ENCODE measurements around the gene PAPPA2. TPM values are rescaled to one million over a fixed set of nuclear protein-coding genes. Genes with fewer than 3 reads are reported as not detected.

Gene PAPPA2
- total and polyA plus RNA-seq, 2 donors (not counting 1 experiment from before 2014, with no cell fraction given), result 0.24 to 4.1 TPM

GRCh38 chr1:176866011-176866714 is 403.2 kb downstream of the PAPPA2 start:
- Histone ChIP-seq H3K4me3 (replicated peaks in 1 of 4; ENCODE audit: control extremely low read depth in 1 of 4, insufficient read depth in 1 of 4, low read depth in 3 of 4, low read length in 4 of 4) (no peak overlapping the region), H3K4me1 (ENCODE audit: control insufficient read depth, extremely low read depth, insufficient read depth, low read length) (no peaks in the 10 kb centered on the region), H3K4me2 (ENCODE audit: extremely low read depth, insufficient read depth, low read length) (no peak overlapping the region), H3K36me3 (ENCODE audit: control insufficient read depth, insufficient read depth, low read length) (no peaks in the 10 kb centered on the region), H3K27ac (ENCODE audit: insufficient read depth, low read length) (no peak overlapping the region), H3K9ac (ENCODE audit: insufficient read depth, low read length) (no peak overlapping the region), H4K20me1 (ENCODE audit: control insufficient read depth, extremely low read depth, insufficient read depth, low read length) (no peaks in the 10 kb centered on the region), H3K27me3 (ENCODE audit: control insufficient read depth, insufficient read depth, low read length) (no peaks in the 10 kb centered on the region), H3K9me3 (ENCODE audit: control insufficient read depth, insufficient read depth, low read depth, low read length) (no peaks in the 10 kb centered on the region), H2AFZ (ENCODE audit: low read length) (no peak overlapping the region), H3K79me2 (ENCODE audit: control insufficient read depth, insufficient read depth, low read length) (no peaks in the 10 kb centered on the region)
- DNase-seq (ENCODE audit: low read depth in 2 of 2), result peak in 1 of 2 donors; percentile 50
- no peak for TF ChIP-seq EZH2 (IDR thresholded peaks at IDR 0.05; ENCODE audit: low read length, missing control alignments)
- TF ChIP-seq CTCF (conservative IDR thresholded peaks at IDR 0.05 in 1 of 2, IDR thresholded peaks at IDR 0.05 in 1 of 2; ENCODE audit: low read depth in 1 of 2, low read length in 2 of 2), result no peak

- no peaks in the 10 kb centered on the region for H3K27me3 ChIP-seq (ENCODE audit: control insufficient read depth, insufficient read depth, low read length)
- no peaks in the 10 kb centered on the region for H3K36me3 ChIP-seq (ENCODE audit: control insufficient read depth, insufficient read depth, low read length)
- no peaks in the 10 kb centered on the region for H3K4me1 ChIP-seq (ENCODE audit: control insufficient read depth, extremely low read depth, insufficient read depth, low read length)
- H3K4me2 ChIP-seq (ENCODE audit: extremely low read depth, insufficient read depth, low read length), result no peak overlapping the region
- no peak overlapping the region for H2AFZ ChIP-seq (ENCODE audit: low read length)
- TF ChIP-seq CTCF (conservative IDR thresholded peaks at IDR 0.05 in 1 of 2, IDR thresholded peaks at IDR 0.05 in 1 of 2; ENCODE audit: low read depth in 1 of 2, low read length in 2 of 2) (no peak), EZH2 (IDR thresholded peaks at IDR 0.05; ENCODE audit: low read length, missing control alignments) (no peak)
- no peak overlapping the region for H3K27ac ChIP-seq (ENCODE audit: insufficient read depth, low read length)
- no peak overlapping the region for H3K9ac ChIP-seq (ENCODE audit: insufficient read depth, low read length)
- H3K79me2 ChIP-seq (ENCODE audit: control insufficient read depth, insufficient read depth, low read length), result no peaks in the 10 kb centered on the region
- H3K4me3 ChIP-seq (replicated peaks in 1 of 4; ENCODE audit: control extremely low read depth in 1 of 4, insufficient read depth in 1 of 4, low read depth in 3 of 4, low read length in 4 of 4), result no peak overlapping the region
- no peaks in the 10 kb centered on the region for H4K20me1 ChIP-seq (ENCODE audit: control insufficient read depth, extremely low read depth, insufficient read depth, low read length)
- DNase-seq (ENCODE audit: low read depth in 2 of 2), result no peak
- H3K9me3 ChIP-seq (ENCODE audit: control insufficient read depth, insufficient read depth, low read depth, low read length), result no peaks in the 10 kb centered on the region
These were observed 406.6 kb downstream of the PAPPA2 start for GRCh38 chr1:176869577-176869976.

- no peak overlapping the region for H3K9ac ChIP-seq (ENCODE audit: insufficient read depth, low read length)
- TF ChIP-seq EZH2 (IDR thresholded peaks at IDR 0.05; ENCODE audit: low read length, missing control alignments) (no peak), CTCF (conservative IDR thresholded peaks at IDR 0.05 in 1 of 2, IDR thresholded peaks at IDR 0.05 in 1 of 2; ENCODE audit: low read depth in 1 of 2, low read length in 2 of 2) (no peak)
- no peaks in the 10 kb centered on the region for H3K79me2 ChIP-seq (ENCODE audit: control insufficient read depth, insufficient read depth, low read length)
- H3K4me2 ChIP-seq (ENCODE audit: extremely low read depth, insufficient read depth, low read length), result no peak overlapping the region
- no peak overlapping the region for H3K4me3 ChIP-seq (replicated peaks in 1 of 4; ENCODE audit: control extremely low read depth in 1 of 4, insufficient read depth in 1 of 4, low read depth in 3 of 4, low read length in 4 of 4)
- H3K36me3 ChIP-seq (ENCODE audit: control insufficient read depth, insufficient read depth, low read length), result no peaks in the 10 kb centered on the region
- DNase-seq (ENCODE audit: low read depth in 2 of 2), result no peak
- no peaks in the 10 kb centered on the region for H4K20me1 ChIP-seq (ENCODE audit: control insufficient read depth, extremely low read depth, insufficient read depth, low read length)
- no peaks in the 10 kb centered on the region for H3K9me3 ChIP-seq (ENCODE audit: control insufficient read depth, insufficient read depth, low read depth, low read length)
- no peak overlapping the region for H2AFZ ChIP-seq (ENCODE audit: low read length)
- no peak overlapping the region for H3K27ac ChIP-seq (ENCODE audit: insufficient read depth, low read length)
- H3K4me1 ChIP-seq (ENCODE audit: control insufficient read depth, extremely low read depth, insufficient read depth, low read length), result no peaks in the 10 kb centered on the region
- H3K27me3 ChIP-seq (ENCODE audit: control insufficient read depth, insufficient read depth, low read length), result no peaks in the 10 kb centered on the region
These were observed 414.1 kb downstream of the PAPPA2 start for GRCh38 chr1:176876966-176877515.

Data from fibroblast of lung (primary cell).